Activated CD4-positive, alpha-beta memory T cell treated with anti-CD3 and anti-CD28 coated beads for 36 hours (primary cell): ENCODE results near the gene ALPK1. TPM values are rescaled to one million over a fixed set of nuclear protein-coding genes. Genes with fewer than 3 reads are reported as not detected.
"Not testable (repeated sequence)": the region's sequence is repeated elsewhere in the genome, so short reads cannot be mapped to it uniquely, and the experiment has no call there.

Experiments
- CTCF ChIA-PET: fragments of 350-600 bp; sonication (Branson Sonifier 250); formaldehyde crosslinking; loops from one replicate; lab custom pipeline; 2021; ENCODE audit warnings: antibody characterized with exemption, inconsistent platforms; lab: Charles Lee
- POLR2A ChIA-PET: fragments of 350-600 bp; sonication (Branson Sonifier 250); formaldehyde crosslinking; loops from one replicate; lab custom pipeline; 2021; ENCODE audit warnings: antibody characterized with exemption; lab: Charles Lee
- DNase-seq: peaks from one replicate; pipeline ENCODE4 v3.0.0-alpha.2; 2020
- H3K27ac Mint-ChIP-seq: one replicate; pipeline ENCODE4 v1.8.0; 2021; ENCODE audit warnings: mixed read lengths
- H3K27me3 Mint-ChIP-seq: one replicate; pipeline ENCODE4 v1.8.0; 2021; ENCODE audit warnings: mixed read lengths
- H3K36me3 Mint-ChIP-seq: one replicate; pipeline ENCODE4 v1.8.0; 2021; ENCODE audit warnings: mixed read lengths
- H3K4me1 Mint-ChIP-seq: one replicate; pipeline ENCODE4 v1.8.0; 2021; ENCODE audit warnings: low read depth, mixed read lengths
- H3K4me3 Mint-ChIP-seq: one replicate; pipeline ENCODE4 v1.8.0; 2021; ENCODE audit warnings: mild to moderate bottlenecking, mixed read lengths
- H3K9me3 Mint-ChIP-seq: one replicate; pipeline ENCODE4 v1.8.0; 2021; ENCODE audit warnings: mixed read lengths
- intact Hi-C: fragments of 100-400 bp; cut with micrococcal nuclease; formaldehyde crosslinking; loops from one replicate; pipeline ENCODE4 v1.15.1; 2023
- total RNA-seq, 2 experiments: library from RNA; stranded (reverse); gene quantifications; one replicate each; pipeline ENCODE4 v1.2.3, GENCODE V29; 2021

Gene ALPK1
- total RNA-seq, 2 experiments from 2014 or later: 21.5 to 22.9 TPM

DNA sequence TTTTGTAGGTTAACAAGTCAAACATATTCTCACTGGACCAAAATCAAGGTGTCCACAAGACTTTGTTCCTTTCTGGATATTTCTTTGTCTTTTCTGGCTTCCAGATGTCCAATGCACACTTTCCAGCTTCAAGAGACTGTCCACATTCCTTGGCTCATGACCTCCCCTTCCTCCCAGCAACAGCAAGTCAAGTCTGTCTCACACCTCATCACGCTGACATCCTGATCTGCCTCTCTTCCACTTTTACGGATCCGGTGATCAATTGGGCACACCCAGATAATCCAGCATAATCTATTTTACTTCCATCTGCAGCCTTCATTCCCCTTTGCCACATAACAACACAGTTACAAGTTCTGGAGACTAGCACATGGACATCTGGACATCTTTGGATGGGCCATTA is 21.1 kb upstream of the ALPK1 start:
- peaks cover 79% of the 10 kb centered on the region for H3K4me1 Mint-ChIP-seq
- H3K9me3 Mint-ChIP-seq: no peaks in the 10 kb centered on the region
- H3K27ac Mint-ChIP-seq: peak overlapping the region; percentile 48
- ChIA-PET CTCF (no interaction called here), POLR2A (interaction anchor here (3.3 kb wide), 1 partner anchor 9 kb away, joined by 53 read pairs; the partner anchor contains the start of gene TIFA)
- intact Hi-C loops: no loop called here
- DNase-seq: no peak
- H3K36me3 Mint-ChIP-seq: peaks cover 32% of the 10 kb centered on the region
- H3K27me3 Mint-ChIP-seq: no peaks in the 10 kb centered on the region
- no peak overlapping the region for H3K4me3 Mint-ChIP-seq

DNA sequence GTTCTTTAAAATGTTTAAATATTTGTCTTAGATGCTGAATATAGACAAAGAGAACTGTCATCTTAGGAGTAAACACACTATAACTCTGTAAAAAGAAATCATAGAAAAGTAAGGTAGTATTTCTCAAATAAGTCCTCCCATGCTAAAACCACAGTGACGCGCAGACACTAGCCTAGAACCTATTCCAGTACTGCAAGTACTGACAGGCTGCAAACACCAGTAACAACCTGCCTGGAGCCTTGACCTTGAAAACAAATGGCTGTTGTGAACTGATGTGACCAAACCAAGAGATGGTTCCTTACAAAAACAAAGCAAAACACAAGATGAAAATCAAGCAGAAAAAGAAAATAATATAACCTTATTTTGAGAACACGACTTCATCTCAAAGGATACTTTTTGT is 19.9 kb upstream of the ALPK1 start:
- DNase-seq: no peak

DNA sequence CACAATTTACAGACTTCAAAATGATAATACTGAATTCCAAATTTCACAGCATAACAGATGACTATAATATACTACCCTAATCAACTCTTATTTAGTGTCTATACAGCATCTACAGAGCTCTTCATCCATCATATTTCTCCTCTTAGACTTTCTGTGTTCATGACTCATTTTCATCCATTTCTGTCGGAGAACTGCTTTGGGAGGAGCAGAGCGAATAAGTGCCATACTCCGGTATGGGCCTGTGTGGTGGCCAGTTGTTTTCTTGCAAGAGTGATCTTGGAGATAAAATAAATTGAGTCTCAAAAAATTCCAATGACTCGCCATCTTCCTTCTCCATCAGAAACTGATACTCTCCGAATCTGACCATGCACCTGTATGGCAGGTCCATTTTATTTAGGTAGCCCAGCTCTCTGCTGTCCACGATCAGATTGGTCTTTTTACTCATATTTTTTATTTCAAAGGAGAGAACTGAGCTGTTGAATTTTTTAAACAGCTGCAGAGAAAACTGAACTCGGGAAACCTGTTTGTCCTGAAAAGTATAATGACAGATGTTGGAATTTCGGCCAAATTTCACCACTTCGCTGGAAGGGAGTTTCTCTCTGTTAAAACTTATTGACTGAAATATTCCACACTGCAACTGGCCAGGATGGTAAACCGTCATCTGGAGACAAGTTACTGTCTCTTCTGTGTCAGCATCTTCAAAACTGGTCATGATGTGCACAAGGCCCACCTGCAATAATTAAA is 19.3 kb upstream of the ALPK1 start:
- no peak overlapping the region for H3K27ac Mint-ChIP-seq
- no peaks in the 10 kb centered on the region for H3K27me3 Mint-ChIP-seq
- H3K9me3 Mint-ChIP-seq: peaks cover 5% of the 10 kb centered on the region
- CTCF ChIA-PET: interaction anchor here (0.7 to 0.9 kb wide), 2 partner anchors 42 to 44 kb away, joined by 3 to 4 read pairs; no protein-coding TSS in a partner anchor
- peaks cover 50% of the 10 kb centered on the region for H3K36me3 Mint-ChIP-seq
- POLR2A ChIA-PET: interaction anchor here (0.9 kb wide), 1 partner anchor 10 kb away, joined by 4 read pairs; no protein-coding TSS in a partner anchor
- intact Hi-C loops: no loop called here
- H3K4me3 Mint-ChIP-seq: no peak overlapping the region
- DNase-seq: no peak
- peaks cover 81% of the 10 kb centered on the region for H3K4me1 Mint-ChIP-seq

More for the DNA sequence above, 19.9 kb upstream of the ALPK1 start:
- Mint-ChIP-seq H3K4me3 (no peak overlapping the region), H3K9me3 (peaks cover 3% of the 10 kb centered on the region), H3K4me1 (peaks cover 79% of the 10 kb centered on the region), H3K36me3 (peaks cover 43% of the 10 kb centered on the region), H3K27me3 (no peaks in the 10 kb centered on the region), H3K27ac (peak overlapping the region; percentile 31)
- CTCF ChIA-PET: no interaction called here
- intact Hi-C loops: no loop called here
- POLR2A ChIA-PET: no interaction called here

DNA sequence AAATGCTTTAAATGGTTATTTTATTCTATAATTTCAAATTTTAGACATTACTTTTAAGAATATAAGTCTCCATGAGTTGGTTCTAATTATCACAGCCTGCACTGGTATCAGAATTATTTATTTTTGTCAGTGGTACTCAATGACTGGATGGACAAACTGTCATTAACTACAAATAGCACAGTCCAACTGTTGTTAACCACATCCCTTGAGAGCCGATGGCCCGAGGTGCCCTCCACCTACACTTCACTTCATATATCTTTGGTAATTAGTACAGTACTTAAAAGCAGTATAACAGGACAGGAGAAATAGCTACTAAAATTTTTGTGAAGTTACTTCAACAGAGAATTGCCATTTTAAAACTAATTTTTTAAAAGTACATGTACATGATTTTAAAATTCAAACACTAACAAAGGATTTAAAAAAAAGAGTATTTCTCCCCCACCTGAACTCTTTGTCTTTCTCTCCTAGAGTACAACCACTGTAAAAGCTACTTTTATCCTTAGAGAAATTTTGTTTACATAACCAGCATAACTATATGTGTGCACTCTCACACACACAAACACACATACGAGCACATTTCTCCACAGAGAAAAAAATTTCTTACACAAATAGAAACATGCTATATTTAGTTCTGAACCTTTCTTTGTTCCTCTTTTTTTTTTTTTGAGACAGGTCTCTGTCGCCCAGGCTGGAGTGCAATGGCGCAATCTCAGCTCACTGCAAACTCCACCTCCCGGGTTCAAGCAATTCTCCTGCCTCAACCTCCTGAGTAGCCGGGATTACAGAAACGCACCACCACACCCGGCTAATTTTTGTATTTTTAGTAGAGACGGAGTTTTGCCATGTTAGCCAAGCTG is 17.9 kb upstream of the ALPK1 start:
- peaks cover 5% of the 10 kb centered on the region for H3K9me3 Mint-ChIP-seq
- peaks cover 78% of the 10 kb centered on the region for H3K4me1 Mint-ChIP-seq
- CTCF ChIA-PET: interaction anchor here (0.6 to 1.0 kb wide), 2 partner anchors 45 to 176 kb away, joined by 3 read pairs; no protein-coding TSS in a partner anchor
- H3K27me3 Mint-ChIP-seq: no peaks in the 10 kb centered on the region
- H3K36me3 Mint-ChIP-seq: peaks cover 59% of the 10 kb centered on the region
- POLR2A ChIA-PET: no interaction called here
- peak overlapping the region; percentile 24 for H3K4me3 Mint-ChIP-seq
- intact Hi-C loops: no loop called here
- DNase-seq: no peak
- H3K27ac Mint-ChIP-seq: peak overlapping the region; percentile 65

DNA sequence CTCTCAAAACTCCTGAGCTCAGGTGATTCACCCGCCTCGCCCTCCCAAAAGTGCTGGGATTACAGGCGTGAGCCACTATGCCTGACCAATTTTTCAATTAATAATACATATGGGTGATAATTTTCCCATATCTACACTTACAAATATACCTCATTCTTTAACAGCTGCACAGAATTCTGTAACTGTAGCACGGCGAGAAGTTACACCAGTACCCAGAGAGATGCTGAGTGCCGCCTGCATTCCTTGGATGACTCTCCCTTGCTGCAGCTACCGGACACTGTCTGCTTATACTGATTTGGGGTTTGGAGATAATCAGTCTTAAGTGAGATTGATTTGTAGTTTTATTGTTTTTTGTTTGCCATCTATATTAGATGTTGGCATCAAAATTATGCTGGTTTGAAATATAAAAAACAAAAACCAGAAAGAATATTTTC is 17.3 kb upstream of the ALPK1 start:
- Mint-ChIP-seq H3K4me3 (peak overlapping the region; percentile 34), H3K9me3 (peaks cover 5% of the 10 kb centered on the region), H3K27me3 (no peaks in the 10 kb centered on the region), H3K4me1 (peaks cover 74% of the 10 kb centered on the region), H3K36me3 (peaks cover 65% of the 10 kb centered on the region), H3K27ac (peak overlapping the region; percentile 31)
- no peak for DNase-seq
- intact Hi-C loops: loop anchor here (10.0 kb wide), 1 partner anchor 1485 kb away; the partner anchor contains the start of gene CAMK2D
- POLR2A ChIA-PET: no interaction called here
- CTCF ChIA-PET: interaction anchor here (0.6 to 1.3 kb wide), 3 partner anchors 8 to 177 kb away, joined by 3 to 8 read pairs (median 3); no protein-coding TSS in a partner anchor

DNA sequence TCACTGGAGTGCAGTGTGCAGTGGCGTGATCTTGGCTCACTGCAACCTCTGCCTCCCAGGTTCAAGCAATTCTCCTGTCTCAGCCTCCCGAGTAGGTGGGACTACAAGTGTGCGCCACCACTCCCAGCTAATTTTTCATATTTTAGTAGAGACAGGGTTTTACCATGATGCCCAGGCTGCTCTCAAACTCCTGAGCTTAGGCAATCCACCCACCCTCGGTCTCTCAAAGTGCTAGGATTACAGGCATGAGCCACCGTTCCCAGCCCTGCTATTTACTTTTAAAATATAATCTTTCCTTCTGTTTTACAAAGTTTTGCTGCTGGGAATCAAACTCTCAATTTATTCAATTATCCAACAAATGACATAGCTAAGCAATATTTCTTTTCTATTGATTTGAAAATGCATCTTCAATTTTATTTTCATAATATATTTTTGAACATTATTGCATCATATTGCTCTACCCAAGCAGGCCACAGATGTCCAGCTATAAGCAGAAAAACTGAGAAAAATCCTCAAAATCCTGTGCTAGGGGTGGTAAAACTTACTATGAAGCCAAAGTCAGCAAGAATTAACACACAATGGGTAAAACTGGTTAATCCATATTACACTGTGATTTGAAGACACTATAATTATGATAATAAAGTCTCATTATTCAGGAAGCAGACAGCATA is 16.6 kb upstream of the ALPK1 start:
- H3K27me3 Mint-ChIP-seq: no peaks in the 10 kb centered on the region
- peaks cover 5% of the 10 kb centered on the region for H3K9me3 Mint-ChIP-seq
- H3K27ac Mint-ChIP-seq: peak overlapping the region; percentile 31
- ChIA-PET POLR2A (no interaction called here), CTCF (interaction anchor here (1.0 to 1.6 kb wide), 4 partner anchors 9 to 46 kb away, joined by 3 to 8 read pairs (median 4); no protein-coding TSS in a partner anchor)
- intact Hi-C loops: loop anchor here (10.0 kb wide), 1 partner anchor 1484 kb away; the partner anchor contains the start of gene CAMK2D
- peaks cover 70% of the 10 kb centered on the region for H3K4me1 Mint-ChIP-seq
- peaks cover 64% of the 10 kb centered on the region for H3K36me3 Mint-ChIP-seq
- peak overlapping the region; percentile 34 for H3K4me3 Mint-ChIP-seq
- no peak for DNase-seq

DNA sequence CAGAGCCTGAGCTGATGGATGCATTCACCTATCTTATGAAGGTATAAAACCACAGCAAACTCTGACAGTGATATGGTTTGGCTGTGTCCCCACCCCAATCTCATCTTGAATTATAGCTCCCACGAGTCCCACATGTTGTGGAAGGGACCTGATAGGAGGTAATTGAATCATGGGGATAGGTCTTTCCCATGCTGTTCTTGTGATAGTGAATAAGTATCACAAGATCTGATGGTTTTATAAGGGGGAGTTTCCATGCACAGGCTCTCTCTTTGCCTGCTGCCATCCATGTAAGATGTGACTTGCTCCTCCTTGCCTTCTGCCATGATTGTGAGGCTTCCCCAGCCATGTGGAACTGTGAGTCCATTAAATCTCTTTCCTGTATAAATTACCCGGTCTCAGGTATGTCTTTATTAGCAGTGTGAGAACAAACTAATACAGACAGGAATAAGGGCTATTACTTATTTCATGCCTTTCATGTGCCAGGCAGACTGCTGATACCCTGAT is 15.2 kb upstream of the ALPK1 start:
- Mint-ChIP-seq H3K27ac (peak overlapping the region; percentile 10), H3K36me3 (peaks cover 58% of the 10 kb centered on the region), H3K4me3 (peak overlapping the region; percentile 65), H3K4me1 (peaks cover 66% of the 10 kb centered on the region)
- DNase-seq, H3K9me3 Mint-ChIP-seq, H3K27me3 Mint-ChIP-seq, POLR2A ChIA-PET: not testable (repeated sequence)
- CTCF ChIA-PET: interaction anchor here (1.6 kb wide), 1 partner anchor 47 kb away, joined by 4 read pairs; no protein-coding TSS in a partner anchor
- intact Hi-C loops: loop anchor here (10.0 kb wide), 1 partner anchor 1483 kb away; the partner anchor contains the start of gene CAMK2D

DNA sequence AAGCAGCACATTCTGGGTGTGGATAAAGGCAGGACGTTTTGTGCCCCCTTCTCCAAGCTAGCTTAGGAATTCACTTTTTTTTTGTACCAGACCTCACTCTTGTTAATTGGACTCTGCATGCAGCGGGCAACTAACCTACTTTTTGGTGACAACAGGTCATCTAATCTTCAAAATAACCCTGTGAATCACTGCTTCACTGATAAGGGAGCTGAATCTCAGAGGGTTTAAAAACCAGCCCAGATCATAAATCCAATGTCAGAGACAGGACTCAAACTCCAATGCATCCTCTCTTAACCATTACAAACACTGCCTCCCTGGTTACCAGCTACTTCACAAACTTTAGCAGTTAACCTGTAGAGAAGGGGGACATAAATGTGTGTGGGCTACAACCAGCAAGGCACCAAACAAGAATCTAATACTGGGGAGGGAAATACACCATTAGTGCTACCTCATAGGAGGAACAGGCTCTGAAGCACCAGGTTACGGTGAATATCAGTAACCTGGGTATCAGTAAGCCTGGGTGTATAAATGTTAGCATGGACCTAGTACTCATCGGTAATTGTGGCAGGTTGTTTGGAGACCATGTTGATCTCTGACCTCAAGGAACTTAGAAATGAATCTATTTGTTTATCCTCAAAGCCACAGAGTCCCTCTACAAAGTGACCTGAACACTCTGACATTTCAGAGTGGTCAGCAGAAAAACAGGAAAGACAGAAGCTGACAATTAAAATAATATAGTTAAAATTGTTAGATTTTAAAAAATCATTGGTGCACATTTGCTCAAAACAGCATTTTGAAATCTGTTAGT is 14.1 kb upstream of the ALPK1 start:
- Mint-ChIP-seq H3K27ac (peak overlapping the region; percentile 47), H3K4me3 (peak overlapping the region; percentile 65), H3K4me1 (peaks cover 67% of the 10 kb centered on the region), H3K36me3 (peaks cover 48% of the 10 kb centered on the region), H3K27me3 (no peaks in the 10 kb centered on the region), H3K9me3 (peaks cover 5% of the 10 kb centered on the region)
- no peak for DNase-seq
- intact Hi-C loops: loop anchor here (10.0 kb wide), 1 partner anchor 1482 kb away; the partner anchor contains the start of gene CAMK2D
- CTCF ChIA-PET: no interaction called here
- POLR2A ChIA-PET: interaction anchor here (0.9 to 3.5 kb wide), 2 partner anchors 9 to 19 kb away, joined by 4 to 53 read pairs; no protein-coding TSS in a partner anchor

DNA sequence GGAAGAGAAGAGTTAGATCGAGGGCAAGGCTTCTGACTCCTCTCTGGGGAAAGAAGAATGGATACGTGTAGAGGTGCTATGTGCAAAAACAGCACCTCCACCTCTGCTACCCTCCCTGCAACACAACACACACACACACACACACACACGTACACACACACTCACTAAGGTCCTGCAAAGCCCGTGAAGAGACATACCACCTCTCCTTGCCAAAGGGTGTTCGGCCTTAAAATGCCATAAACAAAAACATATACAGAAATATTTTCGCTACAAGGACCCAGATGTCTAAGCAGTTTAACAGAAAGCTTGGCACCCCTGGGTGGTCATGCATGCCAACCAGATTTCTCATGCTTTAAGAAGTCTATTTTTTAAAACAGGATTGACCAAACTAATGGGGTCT is 13.0 kb upstream of the ALPK1 start:
- Mint-ChIP-seq H3K4me1 (peaks cover 67% of the 10 kb centered on the region), H3K27ac (peak overlapping the region; percentile 97), H3K36me3 (peaks cover 40% of the 10 kb centered on the region), H3K4me3 (peak overlapping the region; percentile 94), H3K9me3 (peaks cover 5% of the 10 kb centered on the region), H3K27me3 (no peaks in the 10 kb centered on the region)
- CTCF ChIA-PET: interaction anchor here (1.0 kb wide), 1 partner anchor 25 kb away, joined by 3 read pairs; no protein-coding TSS in a partner anchor
- peak; percentile 28 for DNase-seq
- POLR2A ChIA-PET: interaction anchor here (1.0 to 3.5 kb wide), 4 partner anchors 10 to 232 kb away, joined by 3 to 53 read pairs (median 4); partner anchors contain the start of genes FAM241A and NEUROG2
- intact Hi-C loops: loop anchor here (1.0 to 10.0 kb wide), 3 partner anchors 10 to 1481 kb away; partner anchors contain the start of genes AP1AR and CAMK2D
